ENCODE measurements around the gene UQCR11. TPM values are rescaled to one million over a fixed set of nuclear protein-coding genes. Genes with fewer than 3 reads are reported as not detected.

Gene UQCR11
- polyA plus RNA-seq, 1 donor from 2014 or later, result 487 TPM

DNA sequence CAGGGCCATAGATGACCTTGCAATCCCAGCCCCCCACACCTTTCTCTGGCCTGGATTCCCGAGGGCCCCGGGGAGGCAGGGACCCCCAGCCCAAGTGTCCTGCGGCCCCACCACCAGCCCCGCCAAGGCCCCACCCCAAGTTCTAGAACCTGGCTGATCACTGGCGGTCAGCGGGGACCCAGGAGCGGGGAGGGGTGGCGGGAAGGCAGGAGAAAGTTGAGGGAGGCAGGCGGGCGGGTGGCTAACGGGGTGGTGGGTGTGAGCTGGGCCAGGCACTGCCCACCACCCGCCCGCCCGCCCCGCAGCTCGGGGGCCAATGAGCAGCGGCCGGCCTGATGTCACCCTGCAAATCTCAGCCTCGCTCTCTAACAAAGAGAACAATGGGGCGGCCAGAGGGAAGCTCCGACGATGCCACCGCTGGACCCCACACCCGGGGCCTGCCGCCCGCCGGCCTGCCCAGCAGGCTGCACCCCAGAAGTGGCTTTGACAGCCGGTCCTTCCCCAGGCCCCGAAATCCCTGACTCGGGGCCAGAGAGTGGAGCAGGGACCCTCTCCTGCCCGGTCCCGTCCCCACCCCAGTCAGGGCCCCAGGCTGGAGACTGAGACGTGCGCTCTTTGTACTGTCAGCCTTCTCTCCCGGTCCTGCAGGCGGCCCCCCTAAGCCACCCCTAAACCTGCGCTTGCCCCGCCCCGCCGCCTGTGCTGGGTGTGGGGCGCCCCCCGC is 38.7 kb downstream of the UQCR11 start:
- Mint-ChIP-seq H3K9me3 (no peaks in the 10 kb centered on the region), H3K27me3 (peaks cover 3% of the 10 kb centered on the region), H3K27ac (no peak overlapping the region), H3K36me3 (no peaks in the 10 kb centered on the region), H3K4me3 (peak overlapping the region in 1 of 4 donors; percentile 32), H3K4me1 (peaks cover 0 to 2% (median 0%) of the 10 kb centered on the region in 3 donors)

DNA sequence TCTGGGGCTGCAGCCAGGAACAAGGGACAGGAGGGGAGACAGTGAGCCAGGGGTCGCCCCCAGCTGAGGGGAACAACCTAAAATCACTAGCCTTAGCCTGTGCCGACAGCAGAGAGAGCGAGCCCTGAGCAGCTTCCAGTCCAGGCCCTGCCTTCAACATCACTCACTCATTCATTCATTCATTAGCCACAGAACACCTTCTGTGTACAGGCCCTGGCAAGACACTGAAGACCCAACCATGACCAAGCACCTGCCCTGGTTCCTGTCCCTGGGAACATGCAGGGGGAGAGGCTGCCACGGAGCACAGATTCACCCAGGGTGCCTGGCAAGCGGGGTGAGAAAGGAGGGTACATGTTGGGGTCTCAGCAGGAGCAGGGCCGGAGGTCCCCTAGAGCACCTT is 42.0 kb downstream of the UQCR11 start:
- Mint-ChIP-seq H3K4me1 (no peaks in the 10 kb centered on the region), H3K4me3 (peak overlapping the region in 1 of 4 donors; percentile 23), H3K27ac (peak overlapping the region in 2 of 3 donors; percentile 32 to 81)

DNA sequence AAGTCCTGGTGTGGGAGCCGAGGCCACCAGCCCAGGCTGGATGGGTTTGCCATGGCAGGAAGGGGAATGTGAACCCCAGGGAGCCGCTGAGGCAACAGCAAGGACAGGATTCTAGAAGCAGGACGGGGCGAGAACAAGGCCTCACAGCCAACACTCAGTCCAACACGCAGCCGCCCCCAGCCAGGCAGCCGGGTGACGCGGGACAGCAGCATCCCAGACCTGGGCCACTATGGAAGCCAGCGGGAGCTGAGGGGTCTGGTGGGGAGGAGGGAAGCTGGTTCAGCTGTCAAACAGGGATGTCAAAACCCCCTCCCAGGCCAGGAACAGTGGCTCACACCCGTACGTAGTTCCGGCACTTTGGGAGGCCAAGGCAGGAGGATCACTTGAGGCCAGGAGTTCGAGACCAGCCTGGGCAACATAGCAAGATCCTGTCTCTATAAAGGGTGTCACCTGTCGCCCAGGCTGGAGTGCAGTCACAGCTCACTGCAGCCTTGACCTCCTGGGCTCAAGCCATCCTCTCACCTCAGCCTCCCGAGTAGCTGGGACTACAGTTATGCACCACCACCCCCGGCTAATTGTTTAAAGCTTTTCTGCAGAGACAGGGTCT is 43.9 kb downstream of the UQCR11 start:
- Mint-ChIP-seq H3K4me3 (no peak overlapping the region), H3K27ac (no peak overlapping the region)

More for the DNA sequence above, 42.0 kb downstream of the UQCR11 start:
- Mint-ChIP-seq H3K27me3 (peaks cover 1% of the 10 kb centered on the region), H3K9me3 (no peaks in the 10 kb centered on the region), H3K36me3 (no peaks in the 10 kb centered on the region)

DNA sequence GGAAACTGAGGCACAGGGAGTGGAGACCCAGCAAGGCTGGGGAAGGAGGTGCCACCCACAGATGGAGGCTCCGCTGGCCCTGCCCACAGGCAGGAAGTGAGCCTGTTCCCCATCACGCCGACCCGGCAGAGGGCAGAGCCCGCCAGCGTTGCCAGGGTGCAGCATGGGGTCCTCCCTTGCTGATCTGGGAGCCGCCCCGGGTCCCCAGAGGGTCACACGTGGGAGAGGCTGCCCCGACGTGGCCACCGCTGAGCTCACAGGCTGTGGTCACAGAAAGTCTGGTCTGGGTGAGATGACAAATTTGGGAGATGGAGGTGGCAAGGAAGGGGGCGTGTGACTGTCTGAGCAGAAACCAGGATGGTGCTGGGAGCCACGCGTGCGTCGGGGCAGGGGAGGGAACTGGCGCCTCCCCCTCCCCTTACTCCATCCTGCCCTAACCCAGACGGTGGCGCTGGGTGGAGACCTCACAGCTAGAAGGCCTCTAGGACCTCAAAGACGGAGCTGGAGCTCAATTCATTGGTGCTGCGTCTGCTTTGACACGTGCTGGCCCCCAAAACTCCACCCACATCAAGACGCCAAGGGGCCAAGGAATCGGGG is 44.9 kb downstream of the UQCR11 start:
- H3K36me3 Mint-ChIP-seq, result no peaks in the 10 kb centered on the region
- H3K4me1 Mint-ChIP-seq, result peaks cover 0 to 3% (median 0%) of the 10 kb centered on the region in 3 donors
- H3K4me3 Mint-ChIP-seq, result no peak overlapping the region
- H3K9me3 Mint-ChIP-seq, result no peaks in the 10 kb centered on the region
- H3K27ac Mint-ChIP-seq, result peak overlapping the region in 1 of 3 donors; percentile 83
- peaks cover 1% of the 10 kb centered on the region for H3K27me3 Mint-ChIP-seq

More for the DNA sequence above, 43.9 kb downstream of the UQCR11 start:
- Mint-ChIP-seq H3K27me3 (peaks cover 1% of the 10 kb centered on the region), H3K36me3 (no peaks in the 10 kb centered on the region), H3K4me1 (peaks cover 0 to 3% (median 0%) of the 10 kb centered on the region in 3 donors), H3K9me3 (no peaks in the 10 kb centered on the region)

DNA sequence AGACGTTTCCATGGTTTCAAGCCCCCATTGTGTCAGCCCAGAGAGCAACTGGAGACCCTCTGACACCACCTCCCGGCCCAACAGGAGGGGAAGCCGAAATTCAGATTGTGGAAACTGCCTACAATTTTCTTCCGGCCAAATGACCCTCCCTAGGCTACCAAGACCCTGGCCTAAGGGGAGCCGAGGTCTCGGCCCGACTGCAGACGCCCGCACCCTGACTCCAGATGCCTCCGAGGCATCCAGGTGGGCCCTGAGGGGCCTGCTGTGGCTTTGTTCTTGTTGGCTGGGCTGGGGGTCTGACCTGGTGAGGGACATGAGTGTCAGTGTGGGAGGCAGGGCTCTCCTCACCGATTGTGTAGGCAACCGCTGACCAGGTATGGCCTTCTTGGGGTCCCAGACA is 46.7 kb downstream of the UQCR11 start:
- Mint-ChIP-seq H3K9me3 (no peaks in the 10 kb centered on the region), H3K36me3 (no peaks in the 10 kb centered on the region), H3K4me1 (peaks cover 0 to 3% (median 0%) of the 10 kb centered on the region in 3 donors), H3K27ac (no peak overlapping the region), H3K27me3 (peaks cover 1% of the 10 kb centered on the region), H3K4me3 (no peak overlapping the region)

DNA sequence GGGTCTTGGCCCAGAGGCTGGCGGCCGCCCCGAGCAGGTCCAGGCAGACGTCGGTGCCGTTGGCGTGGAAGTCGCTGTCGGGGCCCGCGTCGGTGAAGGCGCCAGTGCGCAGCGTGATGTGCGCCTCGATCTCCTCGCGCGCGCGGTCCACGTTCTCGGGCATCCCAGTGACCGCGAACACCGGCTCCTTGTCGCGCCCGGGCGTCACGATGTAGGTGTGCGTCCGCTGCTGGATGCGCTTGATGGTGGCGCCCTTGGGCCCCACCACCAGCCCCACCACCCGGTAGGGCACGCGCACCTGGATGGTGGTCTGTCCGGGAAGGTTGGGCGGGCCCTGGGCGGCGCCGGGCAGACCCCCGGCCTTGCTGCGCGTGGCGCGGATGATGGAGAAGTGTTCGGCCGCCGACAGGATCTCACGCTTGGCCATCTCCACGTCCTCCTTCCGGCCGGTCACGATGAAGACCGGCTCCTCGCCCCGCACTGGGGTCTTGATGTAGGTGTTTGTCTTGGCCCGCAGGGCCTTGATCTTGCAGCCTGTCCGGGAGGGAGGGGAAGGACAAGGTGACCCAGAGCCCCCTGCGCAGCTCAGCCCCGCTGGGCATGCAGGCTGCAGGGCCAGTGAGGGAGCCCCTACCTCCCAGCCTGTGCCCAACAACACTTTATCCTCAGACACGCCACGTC is 48.7 kb downstream of the UQCR11 start:
- Mint-ChIP-seq H3K27ac (no peak overlapping the region), H3K9me3 (no peaks in the 10 kb centered on the region), H3K4me3 (no peak overlapping the region), H3K36me3 (no peaks in the 10 kb centered on the region), H3K27me3 (peaks cover 6% of the 10 kb centered on the region), H3K4me1 (peaks cover 0 to 3% (median 0%) of the 10 kb centered on the region in 3 donors)

DNA sequence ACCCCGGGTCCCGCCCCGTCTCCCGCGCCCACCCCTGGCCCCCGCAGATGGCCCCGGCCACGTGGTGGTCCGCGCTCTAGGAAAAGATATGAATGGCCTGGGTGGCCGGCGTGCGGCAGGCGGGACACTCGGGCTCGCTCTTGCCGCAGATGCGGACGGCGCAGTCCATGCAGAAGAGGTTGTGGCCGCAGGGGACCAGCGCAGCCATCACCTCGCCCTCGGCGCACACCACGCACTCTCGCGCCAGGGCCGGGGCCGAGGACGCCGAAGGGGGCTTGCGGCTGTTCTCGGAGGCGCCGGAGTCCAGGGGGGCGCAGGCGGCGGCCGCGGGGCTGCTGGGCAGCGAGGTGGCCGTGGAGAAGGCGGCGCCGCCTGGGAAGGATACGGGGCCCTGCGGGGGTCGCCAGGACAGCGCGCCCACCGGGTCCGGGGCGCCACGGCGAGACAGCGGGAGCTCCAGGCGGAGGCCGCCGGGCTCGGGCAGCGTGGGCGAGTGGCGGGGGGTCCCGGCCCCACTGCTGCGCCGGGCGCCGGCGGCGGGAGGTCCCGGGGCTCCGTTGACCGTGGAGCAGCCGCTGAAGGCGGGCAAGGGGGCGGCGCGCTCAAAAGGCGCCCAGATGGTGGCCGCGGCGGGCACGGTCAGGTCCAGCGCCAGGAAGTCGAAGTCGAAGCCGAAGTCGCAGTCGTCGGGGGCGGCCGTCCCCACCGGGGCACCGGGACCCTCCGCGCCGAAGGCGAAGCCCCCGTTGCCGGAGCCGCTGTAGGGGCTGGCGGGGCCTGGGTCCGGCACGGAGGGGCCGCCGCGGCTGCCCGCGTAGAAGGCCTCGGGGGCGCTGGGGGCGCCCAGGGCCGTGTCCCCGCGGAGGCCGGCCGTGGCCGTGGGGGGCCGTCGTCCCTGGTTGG is 49.5 kb downstream of the UQCR11 start:
- no peaks in the 10 kb centered on the region for H3K36me3 Mint-ChIP-seq
- peaks cover 6% of the 10 kb centered on the region for H3K27me3 Mint-ChIP-seq
- peaks cover 0 to 3% (median 0%) of the 10 kb centered on the region in 3 donors for H3K4me1 Mint-ChIP-seq
- H3K9me3 Mint-ChIP-seq, result no peaks in the 10 kb centered on the region
- no peak overlapping the region for H3K4me3 Mint-ChIP-seq
- no peak overlapping the region for H3K27ac Mint-ChIP-seq

DNA sequence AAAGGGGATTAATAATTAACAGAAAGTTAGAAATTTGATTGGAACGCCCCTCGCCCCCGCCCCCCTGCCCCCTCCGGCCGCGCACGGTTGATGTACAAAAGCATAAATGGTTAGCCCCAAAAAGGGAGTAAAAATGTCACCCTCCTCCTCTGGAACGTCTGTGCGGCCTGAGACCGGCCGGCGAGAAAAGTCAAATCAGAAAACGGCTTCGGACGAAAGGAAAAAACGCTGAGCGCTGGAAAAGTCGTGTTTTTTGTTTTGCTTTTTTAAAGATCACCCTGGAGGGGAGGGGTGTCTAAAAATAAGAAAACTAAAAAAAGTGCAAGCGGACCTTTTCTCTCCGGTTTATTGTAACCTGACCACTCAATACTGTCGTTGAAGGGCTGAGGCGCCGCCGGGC is 50.3 kb downstream of the UQCR11 start:
- H3K9me3 Mint-ChIP-seq, result no peaks in the 10 kb centered on the region
- peaks cover 0 to 3% (median 0%) of the 10 kb centered on the region in 3 donors for H3K4me1 Mint-ChIP-seq
- H3K4me3 Mint-ChIP-seq, result no peak overlapping the region
- H3K27ac Mint-ChIP-seq, result no peak overlapping the region
- peaks cover 6% of the 10 kb centered on the region for H3K27me3 Mint-ChIP-seq
- H3K36me3 Mint-ChIP-seq, result no peaks in the 10 kb centered on the region

DNA sequence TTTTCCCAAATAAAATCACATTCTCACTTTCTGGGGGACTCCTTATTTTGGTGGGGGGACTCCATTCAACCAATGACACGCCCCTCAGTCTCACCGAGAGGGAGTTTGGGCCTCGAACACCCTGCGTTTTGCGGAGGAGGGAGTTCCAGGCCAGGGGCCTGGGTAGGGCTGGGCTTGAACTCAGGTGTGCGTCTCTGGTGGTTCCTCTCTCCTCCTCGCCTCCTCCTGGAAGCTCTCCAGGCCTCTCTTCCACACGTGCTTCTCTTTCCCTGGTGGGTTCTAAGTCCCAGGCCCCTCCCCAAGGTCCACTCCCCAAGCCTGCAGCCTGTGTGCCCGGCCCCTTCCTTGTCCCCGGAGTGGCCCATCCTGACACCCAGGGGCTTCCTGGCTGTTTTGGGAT is 51.8 kb downstream of the UQCR11 start:
- Mint-ChIP-seq H3K4me3 (no peak overlapping the region), H3K27ac (no peak overlapping the region), H3K36me3 (no peaks in the 10 kb centered on the region), H3K27me3 (peaks cover 6% of the 10 kb centered on the region), H3K4me1 (peaks cover 0 to 3% (median 0%) of the 10 kb centered on the region in 3 donors), H3K9me3 (no peaks in the 10 kb centered on the region)

DNA sequence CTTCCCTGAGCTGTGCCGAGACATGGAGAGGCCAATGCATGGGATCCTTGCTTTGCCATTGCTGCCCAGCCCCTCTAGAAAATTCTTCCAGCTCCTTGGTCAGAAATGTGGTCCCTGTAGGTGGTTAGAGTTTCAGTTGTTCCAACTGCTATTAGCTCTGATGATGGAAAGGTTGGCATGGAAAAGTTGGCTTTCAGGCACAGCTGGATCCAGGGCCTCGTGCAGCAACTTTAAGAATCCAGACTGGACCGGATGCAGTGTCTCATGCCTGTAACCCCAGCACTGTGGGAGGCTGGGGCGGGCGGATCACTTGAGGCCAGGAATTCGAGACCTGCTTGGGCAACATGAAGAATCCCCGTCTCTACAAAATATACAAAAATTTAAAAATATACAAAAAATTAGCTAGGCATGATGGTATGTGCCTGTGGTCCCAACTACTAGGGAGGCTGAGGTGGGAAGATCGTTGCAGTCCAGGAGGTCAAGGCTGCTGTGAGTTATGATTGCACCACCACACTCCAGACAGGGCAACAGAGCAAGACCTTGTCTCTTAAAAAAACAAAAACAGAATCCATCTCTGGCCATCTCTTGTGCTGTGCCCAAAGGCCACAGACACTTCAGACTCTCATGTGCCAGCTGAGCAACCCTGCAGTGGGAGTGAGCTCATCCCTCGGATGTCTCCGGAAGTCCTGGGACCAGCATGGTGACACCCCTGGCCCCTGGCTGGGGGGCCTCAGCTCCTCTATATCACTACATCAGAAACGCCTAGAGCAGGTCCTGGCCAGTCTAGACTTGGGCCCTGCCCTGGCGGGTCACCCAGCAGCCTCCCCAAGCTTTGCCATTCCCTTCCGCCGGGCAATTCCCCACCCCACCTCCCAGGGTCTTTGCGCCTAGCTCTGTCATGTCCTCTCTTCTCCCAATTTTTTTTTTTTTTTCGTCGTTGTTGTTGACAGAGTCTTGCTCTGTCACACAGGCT is 53.9 kb downstream of the UQCR11 start:
- Mint-ChIP-seq H3K27ac (no peak overlapping the region), H3K27me3 (peaks cover 6% of the 10 kb centered on the region), H3K4me1 (peaks cover 0 to 3% (median 0%) of the 10 kb centered on the region in 3 donors), H3K4me3 (no peak overlapping the region), H3K9me3 (no peaks in the 10 kb centered on the region), H3K36me3 (no peaks in the 10 kb centered on the region)

DNA sequence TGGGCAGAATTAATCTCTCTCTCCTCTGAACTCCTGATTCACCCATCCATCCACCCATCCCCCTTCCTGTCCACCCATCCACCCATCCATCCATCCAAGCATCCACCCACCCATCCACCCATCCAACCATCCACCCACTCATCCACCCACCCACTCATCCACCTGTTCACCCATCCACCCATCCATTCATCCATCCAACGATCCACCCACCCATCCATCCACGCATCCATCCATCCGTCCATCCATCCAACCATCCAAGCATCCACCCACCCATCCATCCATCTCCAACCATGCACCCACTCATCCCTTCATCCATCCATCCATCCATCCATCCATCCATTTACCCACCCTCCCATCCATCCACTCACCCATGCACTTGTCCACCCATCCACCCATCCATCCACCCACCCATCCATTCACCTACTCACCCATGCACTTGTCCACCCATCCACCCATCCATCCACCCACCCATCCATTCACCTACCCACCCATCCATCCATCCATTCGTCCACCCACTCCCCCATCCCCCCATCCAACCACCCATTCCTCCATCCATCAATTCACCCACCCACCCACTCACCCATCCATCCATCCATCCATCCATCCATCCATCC is 55.8 kb downstream of the UQCR11 start:
- peaks cover 0 to 3% (median 3%) of the 10 kb centered on the region in 3 donors for H3K4me1 Mint-ChIP-seq
- no peak overlapping the region for H3K4me3 Mint-ChIP-seq

More for the DNA sequence above, 55.8 kb downstream of the UQCR11 start:
- H3K36me3 Mint-ChIP-seq, result no peaks in the 10 kb centered on the region
- peaks cover 10% of the 10 kb centered on the region for H3K27me3 Mint-ChIP-seq
- no peak overlapping the region for H3K27ac Mint-ChIP-seq
- no peaks in the 10 kb centered on the region for H3K9me3 Mint-ChIP-seq

All from IgD-negative memory B cell (primary cell).